Testis (tissue), 3 donors: ENCODE results near the gene ANKRD44. TPM values are rescaled to one million over a fixed set of nuclear protein-coding genes. Genes with fewer than 3 reads are reported as not detected.

Source experiments
- DNase-seq: peaks from one replicate; pipeline ENCODE4 v3.0.0-alpha.2; 2019
- H3K27ac ChIP-seq, 2 donors: fragments of 200-600 bp; sonication (generic); one replicate each; pipeline ENCODE4 v1.5.1; 2019
- H3K27me3 ChIP-seq: fragments of 200-600 bp; sonication (generic); one replicate; pipeline ENCODE4 v1.5.1; 2019
- H3K36me3 ChIP-seq: fragments of 200-600 bp; sonication (generic); one replicate; pipeline ENCODE4 v1.5.1; 2017; ENCODE audit warnings: low read depth; ENCODE audit errors: missing control alignments
- H3K4me1 ChIP-seq: fragments of 200-600 bp; sonication (generic); one replicate; pipeline ENCODE4 v1.5.1; 2019
- H3K4me3 ChIP-seq, 2 donors: fragments of 200-600 bp; sonication (generic); one replicate each; pipeline ENCODE4 v1.5.1; 2017 to 2019
- H3K9me3 ChIP-seq: fragments of 200-600 bp; sonication (generic); one replicate; pipeline ENCODE4 v1.5.1; 2017
- CTCF ChIP-seq, 3 experiments: fragments of 450-650 bp in 2 of 3; fragments of 200-600 bp in 1 of 3; sonication (generic) in 1 of 3; IDR thresholded peaks; one replicate each; pipeline ENCODE4 v1.5.1; 2016 to 2019; ENCODE audit warnings: antibody characterized with exemption in 3 of 3, mild to moderate bottlenecking in 2 of 3, moderate library complexity in 1 of 3
- POLR2A ChIP-seq: fragments of 450-650 bp; IDR thresholded peaks from one replicate; pipeline ENCODE4 v1.6.1; 2017; ENCODE audit warnings: antibody characterized with exemption, mild to moderate bottlenecking, moderate library complexity
- WGBS, 2 donors: methylation state at CpG; one replicate each; pipeline ENCODE4 v1.1.5; 2018; 5-methylcytosine and 5-hydroxymethylcytosine counted together
- intact Hi-C: fragments of 100-400 bp; cut with DNase I; formaldehyde crosslinking; loops from one replicate; pipeline ENCODE4 v1.15.1; 2023; ENCODE audit warnings: low total_unique reads
- polyA plus RNA-seq: library from polyadenylated mRNA; stranded (reverse); fragments of 350-450 nt; fragmentation: Illumina TruSeq; extraction: RNeasy Lipid Tissue Mini Kit (QIAGEN cat#74804); gene quantifications from one replicate; pipeline ENCODE4 v1.2.3, GENCODE V29; 2014; ENCODE audit warnings: low read depth, low replicate concordance; ENCODE audit not compliant: insufficient read depth
- total RNA-seq, 2 donors: library from RNA; depleted of rRNA; stranded (reverse); fragments of >200 nt; gene quantifications; one replicate each; pipeline ENCODE4 v1.2.3, GENCODE V29; 2016

The ANKRD44 gene
- total and polyA plus RNA-seq, 3 donors from 2014 or later = 11.2 to 14.5 (median 11.5) TPM

DNA sequence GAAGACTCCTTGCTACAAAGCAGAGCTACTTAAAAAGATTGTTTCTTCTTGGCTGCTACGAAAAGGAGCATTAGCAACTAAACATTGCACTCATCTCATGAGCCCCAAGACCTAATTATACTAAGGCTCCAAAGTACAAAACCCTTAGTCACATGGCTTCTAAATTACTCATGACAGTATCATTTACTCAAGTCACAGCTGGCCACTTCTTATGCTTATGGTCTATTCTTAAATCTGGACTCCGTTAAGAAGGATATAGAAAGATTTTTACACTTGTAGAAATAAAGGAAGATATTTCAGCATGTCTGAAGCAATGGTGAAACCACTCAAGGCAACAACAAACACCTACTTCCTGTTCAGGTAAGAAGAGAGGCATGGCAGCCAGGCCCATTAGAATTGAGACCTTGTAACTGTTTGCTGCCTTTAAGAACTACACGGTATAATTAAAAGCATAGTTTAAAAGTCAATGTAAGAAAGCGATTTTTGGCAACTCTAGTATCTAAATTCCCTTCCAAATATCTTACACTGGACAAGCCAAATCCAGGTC is 12.7 kb downstream of the ANKRD44 start:
- H3K27me3 ChIP-seq = no peaks in the 10 kb centered on the region
- H3K36me3 ChIP-seq = no peaks in the 10 kb centered on the region
- H3K4me3 ChIP-seq = no peak overlapping the region
- DNase-seq = no peak
- H3K27ac ChIP-seq = no peak overlapping the region
- WGBS, 2 donors = 75 to 80% methylated on average over 4 of the region's 4 CpGs
- TF ChIP-seq POLR2A = no peak
- TF ChIP-seq CTCF (IDR thresholded peaks at IDR 0.05) = no peak
- no peaks in the 10 kb centered on the region for H3K4me1 ChIP-seq
- intact Hi-C loops = no loop called here
- H3K9me3 ChIP-seq = no peaks in the 10 kb centered on the region

DNA sequence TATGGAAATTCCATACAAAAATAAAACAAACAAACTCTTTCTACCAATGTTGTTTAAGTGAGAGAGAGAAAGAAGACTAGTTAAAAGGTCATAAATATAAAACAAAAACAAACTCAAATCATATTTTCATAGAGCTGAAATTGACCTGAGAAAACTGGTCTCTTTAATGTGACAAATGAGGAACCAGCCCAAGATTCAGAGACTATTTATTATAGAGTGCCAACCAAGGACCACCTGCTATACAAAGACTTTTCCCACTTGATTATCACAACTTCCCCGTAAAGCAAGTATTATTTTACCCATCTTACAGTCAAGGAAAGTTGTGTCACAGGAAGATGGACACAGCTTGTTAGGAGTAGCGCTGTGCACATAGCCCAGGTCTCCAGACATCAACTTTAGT is 13.3 kb downstream of the ANKRD44 start:
- no peak overlapping the region for H3K4me3 ChIP-seq
- no peak for DNase-seq
- WGBS, 2 donors = 92 to 95% methylated on average over 2 of the region's 2 CpGs
- H3K9me3 ChIP-seq = no peaks in the 10 kb centered on the region
- no peaks in the 10 kb centered on the region for H3K4me1 ChIP-seq
- H3K27ac ChIP-seq = no peak overlapping the region
- TF ChIP-seq CTCF (IDR thresholded peaks at IDR 0.05) = no peak
- no peak for TF ChIP-seq POLR2A
- no peaks in the 10 kb centered on the region for H3K36me3 ChIP-seq
- no peaks in the 10 kb centered on the region for H3K27me3 ChIP-seq
- intact Hi-C loops = no loop called here

DNA sequence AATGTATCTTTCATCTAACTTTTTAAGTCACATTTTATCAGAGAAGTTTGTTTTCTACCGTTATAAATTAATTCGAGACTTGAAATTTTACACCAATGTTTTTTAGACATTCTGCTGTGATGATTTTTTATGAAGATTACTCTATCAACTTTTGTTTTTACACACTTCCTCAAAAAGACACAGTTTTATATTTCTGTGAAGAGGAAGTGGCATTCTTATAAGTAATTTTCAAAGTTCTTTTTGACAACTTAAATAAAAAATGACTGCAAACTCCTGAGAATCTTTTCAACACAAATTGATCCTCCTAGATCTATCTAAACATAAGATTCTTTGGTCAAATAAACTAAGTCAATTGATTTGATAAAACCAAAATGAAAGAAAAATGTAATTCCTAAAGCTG is 13.7 kb downstream of the ANKRD44 start:
- Histone ChIP-seq H3K27ac (no peak overlapping the region), H3K4me1 (no peaks in the 10 kb centered on the region), H3K36me3 (no peaks in the 10 kb centered on the region), H3K27me3 (no peaks in the 10 kb centered on the region), H3K4me3 (no peak overlapping the region), H3K9me3 (no peaks in the 10 kb centered on the region)
- 71 to 73% methylated on average over 2 of the region's 2 CpGs for WGBS, 2 donors
- TF ChIP-seq POLR2A (no peak), CTCF (IDR thresholded peaks at IDR 0.05) (no peak)
- no peak for DNase-seq
- intact Hi-C loops = no loop called here

DNA sequence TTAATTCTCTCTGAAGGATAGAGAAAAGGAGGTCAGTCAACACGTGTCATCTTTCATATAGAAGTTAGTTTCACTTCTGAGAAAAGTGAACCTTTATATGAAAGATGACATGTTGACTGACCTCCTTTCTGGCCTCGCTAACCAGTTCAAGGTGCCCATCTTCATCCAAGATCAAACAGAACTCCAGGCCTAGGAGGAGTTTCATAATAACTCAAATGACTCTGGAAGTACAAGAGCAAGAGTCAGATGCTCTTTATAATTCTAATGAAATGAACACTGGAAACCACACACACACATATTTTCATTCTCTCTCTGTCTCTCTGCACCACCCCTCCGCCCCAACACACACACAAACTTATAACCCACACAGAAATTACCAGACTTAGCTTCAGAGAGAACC is 16.3 kb downstream of the ANKRD44 start:
- WGBS, 2 donors = 73 to 84% methylated on average over 3 of the region's 3 CpGs
- intact Hi-C loops = no loop called here
- no peak overlapping the region for H3K27ac ChIP-seq
- no peaks in the 10 kb centered on the region for H3K9me3 ChIP-seq
- H3K4me1 ChIP-seq = no peaks in the 10 kb centered on the region
- no peaks in the 10 kb centered on the region for H3K27me3 ChIP-seq
- no peaks in the 10 kb centered on the region for H3K36me3 ChIP-seq
- DNase-seq = no peak
- TF ChIP-seq CTCF (IDR thresholded peaks at IDR 0.05) = no peak
- TF ChIP-seq POLR2A = no peak
- H3K4me3 ChIP-seq = no peak overlapping the region

DNA sequence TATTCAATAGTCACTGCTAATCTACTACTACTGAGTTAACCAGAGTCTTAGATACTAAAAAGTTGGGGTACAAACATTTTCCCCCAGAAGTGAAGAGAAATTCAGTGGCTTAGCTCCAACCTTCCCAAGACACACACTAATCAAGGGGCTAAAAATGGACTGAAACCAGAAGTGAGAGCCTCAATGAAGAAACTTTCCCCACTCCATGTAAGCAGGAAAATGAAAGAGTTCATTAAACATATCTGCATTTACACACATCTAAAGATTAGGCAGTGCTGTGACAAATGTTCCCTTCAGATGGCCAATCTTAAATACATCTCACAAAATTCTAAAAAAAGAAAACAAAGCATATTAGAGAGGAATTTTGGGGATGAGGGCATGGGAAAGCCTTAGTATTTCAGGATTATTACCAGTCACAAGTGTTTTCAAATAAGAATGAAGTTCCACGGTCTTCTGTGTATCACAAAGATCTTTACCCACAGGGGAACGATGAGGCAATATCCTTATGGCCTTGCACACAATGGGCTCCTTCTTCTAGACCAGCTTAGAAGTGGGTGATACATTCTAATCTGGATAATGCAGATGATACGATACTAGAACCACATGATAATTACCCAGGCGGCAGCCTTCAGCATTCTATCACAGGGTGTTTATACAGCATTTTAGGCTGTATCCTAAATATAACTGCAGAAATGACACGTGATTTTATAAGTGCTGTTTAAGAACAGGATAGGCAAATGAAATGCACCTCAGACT is 17.1 kb downstream of the ANKRD44 start:
- intact Hi-C loops = no loop called here
- no peak for TF ChIP-seq POLR2A
- no peak for TF ChIP-seq CTCF (IDR thresholded peaks at IDR 0.05)
- no peaks in the 10 kb centered on the region for H3K27me3 ChIP-seq
- no peak for DNase-seq
- 65 to 80% methylated on average over 5 of the region's 5 CpGs for WGBS, 2 donors
- H3K36me3 ChIP-seq = no peaks in the 10 kb centered on the region
- no peaks in the 10 kb centered on the region for H3K9me3 ChIP-seq
- no peak overlapping the region for H3K4me3 ChIP-seq
- no peaks in the 10 kb centered on the region for H3K4me1 ChIP-seq
- H3K27ac ChIP-seq = no peak overlapping the region
